ENCODE data around the gene SIT1. TPM values are rescaled to one million over a fixed set of nuclear protein-coding genes. Genes with fewer than 3 reads are reported as not detected.
A peak's percentile ranks its signal among the peaks of the same experiment; 100 is the strongest.

The SIT1 gene
- total and polyA plus RNA-seq, 2 donors (not counting 3 experiments of a cell fraction or from before 2014, with no cell fraction given), result not detected

DNA sequence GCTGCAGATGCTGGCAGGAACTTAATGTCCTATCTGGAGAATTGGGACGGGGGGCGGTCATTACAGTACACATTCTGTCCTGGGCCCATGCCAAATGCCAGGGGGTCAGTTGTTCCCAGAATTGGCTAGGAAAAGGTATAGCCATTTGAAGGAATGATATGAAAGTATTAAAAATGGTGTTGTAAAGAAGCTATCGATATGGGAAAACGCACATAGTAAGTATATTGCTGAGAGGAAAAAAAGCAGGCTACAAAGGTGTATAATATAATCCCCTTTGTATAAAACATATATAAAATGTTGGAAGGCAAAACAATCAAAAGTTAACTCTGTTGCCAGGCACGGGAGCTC lies 14.7 kb upstream of the SIT1 start:
- Histone ChIP-seq H3K79me2 (ENCODE audit: control insufficient read depth, insufficient read depth, low read length) (no peaks in the 10 kb centered on the region), H4K20me1 (replicated peaks; ENCODE audit: control insufficient read depth, extremely low read depth, insufficient read depth, low read length) (no peaks in the 10 kb centered on the region), H3K9ac (replicated peaks; ENCODE audit: extremely low read depth, insufficient read depth, low read length) (peak overlapping the region; percentile 24), H2AFZ (ENCODE audit: low read depth, low read length) (peak overlapping the region; percentile 86), H3K4me1 (ENCODE audit: control insufficient read depth, extremely low read depth, insufficient read depth, low read length) (peaks cover 18% of the 10 kb centered on the region), H3K27me3 (ENCODE audit: control insufficient read depth in 2 of 2, insufficient read depth in 2 of 2, low read length in 2 of 2) (no peaks in the 10 kb centered on the region), H3K9me3 (replicated peaks; ENCODE audit: control insufficient read depth, insufficient read depth, low read length) (no peaks in the 10 kb centered on the region), H3K27ac (ENCODE audit: insufficient read depth, low read depth, low read length) (no peak overlapping the region), H3K9me1 (replicated peaks; ENCODE audit: control insufficient read depth, extremely low read depth, insufficient read depth, low read length) (no peaks in the 10 kb centered on the region), H3K36me3 (ENCODE audit: control insufficient read depth in 2 of 2, extremely low read depth in 1 of 2, insufficient read depth in 2 of 2, low read length in 2 of 2) (peaks cover 0 to 5% of the 10 kb centered on the region in 2 experiments), H3K4me3 (replicated peaks in 1 of 3; ENCODE audit: insufficient read depth in 1 of 3, low read depth in 1 of 3, low read length in 3 of 3) (peak overlapping the region; percentile 31 to 67 (median 43)), H3K4me2 (ENCODE audit: insufficient read depth, low read length) (peak overlapping the region; percentile 84)
- FAIRE-seq (no peak), DNase-seq (ENCODE audit: low read depth, low spot score) (no peak)
- dilution Hi-C loops (cut with MboI; ENCODE audit: extremely low pct_ligation_motif_present, low sequenced_read_pairs) (no loop called here), intact Hi-C loops (cut with micrococcal nuclease) (no loop called here)
- POLR2A ChIA-PET, result interaction anchor here (1.5 kb wide), 1 partner anchor 25 kb away, joined by 5 read pairs; no protein-coding TSS in a partner anchor
- CTCF ChIA-PET, result interaction anchor here (1.2 to 10.0 kb wide), 5 partner anchors 10 to 63 kb away, joined by 3 to 227 read pairs (median 7); partner anchors contain the start of gene TPM2
- no peak for TF ChIP-seq MYC (IDR thresholded peaks at IDR 0.05; ENCODE audit: low read depth, low read length)
- TF ChIP-seq, protein P1, sequence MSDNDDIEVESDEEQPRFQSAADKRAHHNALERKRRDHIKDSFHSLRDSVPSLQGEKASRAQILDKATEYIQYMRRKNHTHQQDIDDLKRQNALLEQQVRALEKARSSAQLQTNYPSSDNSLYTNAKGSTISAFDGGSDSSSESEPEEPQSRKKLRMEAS (IDR thresholded peaks at IDR 0.05; ENCODE audit: insufficient read depth, insufficient read length), result no peak
- no peak for TF ChIP-seq POLR2A (IDR thresholded peaks at IDR 0.05; ENCODE audit: low read depth, low read length)
- TF ChIP-seq GATA2 (IDR thresholded peaks at IDR 0.05; ENCODE audit: insufficient read depth, insufficient read length, low read depth, low read length), result no peak
- no peak for TF ChIP-seq JUN (IDR thresholded peaks at IDR 0.05; ENCODE audit: borderline replicate concordance, insufficient read depth, insufficient read length, low read depth)
- TF ChIP-seq FOS (IDR thresholded peaks at IDR 0.05; ENCODE audit: borderline replicate concordance, insufficient read depth, low read length), result no peak
- TF ChIP-seq EZH2 (IDR thresholded peaks at IDR 0.05; ENCODE audit: borderline replicate concordance, low read depth, low read length, severe bottlenecking), result no peak
- no peak for TF ChIP-seq POLR2AphosphoS5 (IDR thresholded peaks at IDR 0.05; ENCODE audit: insufficient read depth, low read depth, low read length)
- TF ChIP-seq, protein P2, sequence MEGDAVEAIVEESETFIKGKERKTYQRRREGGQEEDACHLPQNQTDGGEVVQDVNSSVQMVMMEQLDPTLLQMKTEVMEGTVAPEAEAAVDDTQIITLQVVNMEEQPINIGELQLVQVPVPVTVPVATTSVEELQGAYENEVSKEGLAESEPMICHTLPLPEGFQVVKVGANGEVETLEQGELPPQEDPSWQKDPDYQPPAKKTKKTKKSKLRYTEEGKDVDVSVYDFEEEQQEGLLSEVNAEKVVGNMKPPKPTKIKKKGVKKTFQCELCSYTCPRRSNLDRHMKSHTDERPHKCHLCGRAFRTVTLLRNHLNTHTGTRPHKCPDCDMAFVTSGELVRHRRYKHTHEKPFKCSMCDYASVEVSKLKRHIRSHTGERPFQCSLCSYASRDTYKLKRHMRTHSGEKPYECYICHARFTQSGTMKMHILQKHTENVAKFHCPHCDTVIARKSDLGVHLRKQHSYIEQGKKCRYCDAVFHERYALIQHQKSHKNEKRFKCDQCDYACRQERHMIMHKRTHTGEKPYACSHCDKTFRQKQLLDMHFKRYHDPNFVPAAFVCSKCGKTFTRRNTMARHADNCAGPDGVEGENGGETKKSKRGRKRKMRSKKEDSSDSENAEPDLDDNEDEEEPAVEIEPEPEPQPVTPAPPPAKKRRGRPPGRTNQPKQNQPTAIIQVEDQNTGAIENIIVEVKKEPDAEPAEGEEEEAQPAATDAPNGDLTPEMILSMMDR (IDR thresholded peaks at IDR 0.05; ENCODE audit: extremely low read depth in 1 of 2, insufficient read depth in 1 of 2, low read depth in 1 of 2, low read length in 2 of 2), result no peak
- no TSS peak for BruUV-seq (replicated peaks)

All from endothelial cell of umbilical vein (primary cell).